HG02884 (cell line): ENCODE results near the gene HPS1.

Experiments
- ATAC-seq: cut with Tn5 transposase; IDR thresholded peaks from one replicate; pipeline ENCODE4 v1.9.1; 2021; ENCODE audit warnings: mild to moderate bottlenecking, moderate library complexity; ENCODE audit not compliant: unreplicated experiment

HPS1 gene

GRCh38 chr10:98446661-98447221 is at the start of gene HPS1:
HPS1 (minus strand) TSS chr10:98446935; CDS start chr10:98443240, 3,695 bp downstream.
- peak; percentile 81 for ATAC-seq

GRCh38 chr10:98492763-98493162 is 46.0 kb upstream of the HPS1 start:
- ATAC-seq, result no peak

- no peak for ATAC-seq
Observed at GRCh38 chr10:98489561-98490481, 43.1 kb upstream of the HPS1 start.

- no peak for ATAC-seq
Observed at GRCh38 chr10:98488669-98489430, 42.1 kb upstream of the HPS1 start.

GRCh38 chr10:98487649-98488048 is 40.9 kb upstream of the HPS1 start:
- ATAC-seq, result no peak

GRCh38 chr10:98486421-98486820 is 39.7 kb upstream of the HPS1 start:
- ATAC-seq, result no peak

- ATAC-seq, result no peak
Observed at GRCh38 chr10:98485959-98486358, 39.2 kb upstream of the HPS1 start.

GRCh38 chr10:98483658-98484057 is 36.9 kb upstream of the HPS1 start:
- no peak for ATAC-seq

GRCh38 chr10:98482096-98482495 is 35.4 kb upstream of the HPS1 start:
- ATAC-seq, result no peak

- ATAC-seq, result no peak
Observed at GRCh38 chr10:98481404-98481945, 34.7 kb upstream of the HPS1 start.

- no peak for ATAC-seq
Observed at GRCh38 chr10:98478430-98479222, 31.9 kb upstream of the HPS1 start.

GRCh38 chr10:98477861-98478260 is 31.1 kb upstream of the HPS1 start:
- ATAC-seq, result no peak

- peak; percentile 52 for ATAC-seq
Observed at GRCh38 chr10:98474628-98475027, 27.9 kb upstream of the HPS1 start.

GRCh38 chr10:98472196-98472595 is 25.5 kb upstream of the HPS1 start:
- no peak for ATAC-seq

GRCh38 chr10:98470850-98471249 is 24.1 kb upstream of the HPS1 start:
- ATAC-seq, result no peak

- no peak for ATAC-seq
Observed at GRCh38 chr10:98469001-98469931, 22.5 kb upstream of the HPS1 start.

GRCh38 chr10:98467506-98468318 is 21.0 kb upstream of the HPS1 start:
- ATAC-seq, result peak; percentile 93

GRCh38 chr10:98466861-98467505 is 20.2 kb upstream of the HPS1 start:
- ATAC-seq, result no peak
